NCI-H1417 (cell line): Measurements from ENCODE around the gene YRDC.

ENCODE experiments used
- DNase-seq, 3 experiments: peaks; one replicate each; lab custom pipeline; 2025; lab: John Stamatoyannopoulos, UW

The YRDC gene, protein sequence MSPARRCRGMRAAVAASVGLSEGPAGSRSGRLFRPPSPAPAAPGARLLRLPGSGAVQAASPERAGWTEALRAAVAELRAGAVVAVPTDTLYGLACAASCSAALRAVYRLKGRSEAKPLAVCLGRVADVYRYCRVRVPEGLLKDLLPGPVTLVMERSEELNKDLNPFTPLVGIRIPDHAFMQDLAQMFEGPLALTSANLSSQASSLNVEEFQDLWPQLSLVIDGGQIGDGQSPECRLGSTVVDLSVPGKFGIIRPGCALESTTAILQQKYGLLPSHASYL

DNA sequence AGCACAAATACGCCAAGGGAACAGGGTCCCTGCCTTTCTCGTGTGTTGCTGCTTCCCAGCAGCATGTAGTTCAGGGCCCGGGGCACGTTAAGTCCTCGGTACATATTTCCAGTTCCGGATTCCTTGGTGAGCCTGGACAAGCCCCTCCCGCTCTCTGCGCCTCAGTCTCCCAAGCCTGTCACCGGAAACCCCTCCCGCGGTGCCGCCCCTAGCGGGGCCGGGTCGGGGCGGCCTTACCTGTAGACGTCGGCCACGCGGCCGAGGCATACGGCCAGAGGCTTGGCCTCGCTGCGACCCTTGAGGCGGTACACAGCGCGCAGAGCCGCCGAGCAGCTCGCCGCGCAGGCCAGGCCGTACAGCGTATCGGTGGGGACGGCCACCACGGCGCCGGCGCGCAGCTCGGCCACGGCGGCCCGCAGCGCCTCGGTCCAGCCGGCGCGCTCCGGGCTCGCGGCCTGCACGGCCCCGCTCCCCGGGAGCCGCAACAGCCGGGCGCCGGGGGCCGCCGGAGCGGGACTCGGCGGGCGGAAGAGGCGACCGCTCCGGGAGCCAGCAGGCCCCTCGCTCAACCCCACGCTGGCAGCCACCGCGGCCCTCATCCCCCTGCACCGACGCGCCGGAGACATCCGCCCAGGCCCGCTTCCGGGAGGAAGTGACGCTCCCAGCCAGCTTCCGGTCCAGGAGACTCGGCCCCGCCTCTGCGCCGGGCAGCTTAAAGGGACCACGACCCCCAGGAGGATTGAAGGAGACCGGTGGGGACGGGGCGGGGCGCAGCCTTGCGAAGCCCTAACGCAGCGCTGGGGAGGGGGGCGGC, at the start of gene YRDC, which contains the start of gene C1orf122:
Gene YRDC, minus strand, starts transcription at position 654 of the 814 bp plus-strand sequence. Its CDS starts 28 bp downstream, at position 626.
Gene C1orf122, plus strand, starts transcription at position 236 of the 814 bp plus-strand sequence. CDS start 615 bp downstream, outside the sequence.
- peak; percentile 91 to 95 (median 94) for DNase-seq

DNA sequence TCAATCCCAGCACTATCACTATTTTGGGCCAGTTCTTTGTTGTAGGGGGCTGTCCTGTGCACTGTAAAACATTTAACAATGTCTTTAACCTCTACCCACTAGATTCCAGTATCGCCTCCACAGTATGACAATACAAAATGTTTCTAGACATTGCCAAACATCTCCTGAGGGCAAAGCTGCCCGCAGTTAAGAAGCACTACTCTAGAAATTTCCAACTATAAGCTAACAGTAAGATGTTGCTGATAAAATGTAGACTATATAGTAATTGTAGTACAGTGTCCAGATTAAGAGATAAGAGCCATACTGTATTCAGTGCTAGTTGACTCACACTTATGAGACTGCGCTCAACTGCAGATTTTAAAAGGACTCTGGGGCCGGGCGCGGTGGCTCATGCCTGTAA, 46.4 kb upstream of the YRDC start:
- no peak for DNase-seq

DNA sequence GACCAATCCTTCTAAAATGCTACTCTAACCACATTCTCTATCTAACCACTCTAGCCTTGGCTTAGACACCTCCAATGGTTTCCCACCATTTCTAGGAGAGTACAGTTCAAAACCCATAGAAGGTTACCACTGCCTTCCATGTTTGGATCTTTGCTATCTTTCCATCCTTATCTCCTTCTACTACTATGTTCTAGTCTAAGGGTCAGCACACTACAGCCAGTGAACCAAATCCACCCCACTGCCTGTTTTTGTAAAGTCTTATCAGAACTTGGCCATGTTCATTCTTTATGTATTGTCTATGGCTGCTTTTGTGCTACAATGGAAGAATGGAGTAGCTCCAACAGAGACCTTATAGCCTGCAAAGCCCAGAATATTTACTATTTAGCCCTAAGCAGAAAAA, 45.1 kb upstream of the YRDC start:
- no peak for DNase-seq

DNA sequence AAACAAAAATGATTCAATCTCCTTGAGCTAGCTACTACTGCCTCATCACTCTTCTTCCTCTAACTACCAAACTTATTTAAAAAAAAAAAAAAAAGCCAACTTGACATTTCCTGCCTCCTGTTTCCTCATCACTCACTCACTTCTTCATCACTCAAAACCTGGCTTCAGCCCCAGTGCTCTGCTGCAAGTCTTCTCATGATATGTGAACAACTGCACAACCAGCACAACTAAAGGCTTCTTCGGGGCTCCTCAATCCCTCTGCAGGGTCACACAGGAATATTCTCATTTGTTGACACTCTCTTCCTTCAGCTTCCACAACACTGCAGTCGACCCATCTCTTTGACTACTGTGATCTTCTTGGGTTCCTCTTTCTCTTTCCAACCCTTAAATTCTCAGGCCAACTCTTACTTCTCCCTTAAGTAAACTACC, 43.8 kb upstream of the YRDC start:
- DNase-seq: no peak

DNA sequence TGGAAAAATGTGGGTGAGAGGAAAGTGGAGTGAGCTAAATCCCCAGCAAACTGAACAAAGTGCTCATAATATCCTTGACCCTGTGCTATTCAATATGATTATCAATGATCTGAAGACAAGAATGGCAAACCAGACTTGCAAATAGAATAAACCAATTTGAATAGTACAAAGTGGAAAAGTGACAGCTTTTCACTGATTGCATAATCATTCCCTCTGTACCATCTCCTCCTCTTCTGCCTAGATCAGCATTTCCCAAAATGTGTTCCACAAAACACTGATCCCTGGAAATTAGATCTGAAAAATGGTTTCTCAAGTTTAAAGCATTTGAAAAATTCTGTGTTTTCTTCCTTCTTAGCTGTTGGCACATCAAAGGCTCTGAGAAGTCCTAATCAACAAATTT, 43.3 kb upstream of the YRDC start:
- no peak for DNase-seq

DNA sequence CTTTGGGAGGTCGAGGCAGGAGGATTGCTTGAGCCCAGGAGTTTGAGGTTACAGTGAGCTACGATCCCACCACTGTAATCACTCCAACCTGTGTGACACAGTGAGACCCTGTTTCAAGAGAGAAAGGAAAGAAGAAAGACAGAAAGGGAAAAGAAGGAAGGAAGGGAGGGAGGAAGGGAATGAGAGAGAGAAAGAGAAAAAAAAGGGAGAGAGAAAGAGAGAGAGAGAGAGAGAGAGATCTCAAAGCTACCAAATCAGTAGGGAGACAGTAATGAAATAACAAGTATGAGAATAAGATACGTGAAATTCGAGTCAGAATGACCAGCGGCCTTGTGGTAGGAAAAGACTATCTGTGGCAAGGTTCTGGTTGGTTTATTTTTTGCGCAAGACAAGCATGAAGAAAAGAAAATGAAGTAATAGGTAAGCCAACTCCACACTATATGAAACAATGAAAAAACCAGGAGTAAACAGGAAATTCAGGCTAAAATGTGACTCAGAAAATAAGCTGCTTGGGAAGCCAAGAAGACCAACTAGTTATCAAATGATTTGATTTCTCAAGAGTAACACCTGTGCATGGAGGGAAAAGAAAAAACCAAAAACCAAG, 42.4 kb upstream of the YRDC start:
- no peak for DNase-seq

DNA sequence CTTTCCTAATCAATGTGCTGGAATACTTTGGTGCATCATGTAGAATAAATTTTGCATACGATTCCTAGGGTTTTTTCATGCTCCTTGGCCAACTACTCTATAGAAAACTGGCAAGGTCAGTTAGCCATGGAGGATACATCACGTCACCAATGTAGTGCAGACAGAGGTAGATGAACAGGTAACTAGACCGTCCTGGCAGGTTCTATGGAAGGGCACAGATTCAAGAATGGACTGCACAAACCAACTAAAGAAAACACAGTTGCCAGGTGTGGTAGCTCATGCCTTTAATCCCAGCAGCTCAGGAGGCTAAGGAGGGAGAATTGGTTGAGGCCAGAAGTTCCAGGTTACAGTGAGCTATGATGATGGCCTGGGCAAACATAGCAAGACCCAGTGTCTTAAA, 41.5 kb upstream of the YRDC start:
- no peak for DNase-seq

DNA sequence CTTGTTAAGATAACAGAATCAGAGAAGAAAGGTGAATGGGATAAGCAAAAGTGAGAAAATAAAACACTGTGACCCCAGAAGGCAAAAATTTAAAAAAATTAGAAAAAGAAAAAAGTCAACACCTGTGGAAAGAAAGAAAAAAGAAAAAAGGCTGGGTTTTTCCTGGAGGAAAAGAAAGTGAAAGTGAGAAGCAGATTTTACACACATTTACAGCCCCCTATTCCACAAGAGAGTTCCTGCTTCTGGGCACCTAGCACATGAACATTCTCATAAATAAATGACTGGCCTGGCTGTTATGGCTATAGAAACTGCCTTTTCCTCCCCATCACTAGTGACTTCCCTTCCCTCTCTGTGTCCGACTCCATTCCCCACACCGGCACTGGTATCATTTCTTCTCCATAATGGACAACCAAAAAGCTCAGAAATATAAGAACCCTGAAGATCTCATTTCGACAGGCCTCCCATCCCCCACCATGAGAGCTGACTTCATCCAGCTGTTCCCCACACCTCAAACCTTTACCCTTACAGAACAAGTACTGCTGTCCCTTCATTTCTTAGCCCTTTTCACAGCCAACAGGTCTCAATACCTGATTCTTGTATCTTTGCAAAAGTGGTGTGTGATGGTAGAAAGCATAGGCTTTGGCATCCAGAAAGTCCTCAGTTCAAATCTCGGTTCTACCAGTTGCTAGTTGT, 38.8 kb upstream of the YRDC start:
- no peak for DNase-seq

DNA sequence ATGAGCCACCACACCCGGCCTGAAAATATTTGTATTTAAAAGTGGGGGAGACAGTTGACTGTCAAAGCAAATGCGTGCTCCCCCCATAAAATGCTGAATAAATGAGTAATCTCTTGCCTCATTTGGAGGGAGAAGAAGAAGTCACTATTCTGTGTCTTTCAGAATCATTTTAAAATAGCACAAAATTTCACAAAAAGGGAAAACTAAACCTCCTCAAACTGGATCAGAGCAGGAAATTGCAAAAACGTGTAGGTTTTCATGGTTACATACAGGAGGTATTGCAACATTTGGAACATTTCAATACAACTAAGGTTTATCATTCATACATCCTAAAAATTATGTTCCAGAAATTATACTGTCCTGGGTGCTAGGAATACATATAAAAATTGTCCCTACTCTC, 37.8 kb upstream of the YRDC start:
- no peak for DNase-seq

DNA sequence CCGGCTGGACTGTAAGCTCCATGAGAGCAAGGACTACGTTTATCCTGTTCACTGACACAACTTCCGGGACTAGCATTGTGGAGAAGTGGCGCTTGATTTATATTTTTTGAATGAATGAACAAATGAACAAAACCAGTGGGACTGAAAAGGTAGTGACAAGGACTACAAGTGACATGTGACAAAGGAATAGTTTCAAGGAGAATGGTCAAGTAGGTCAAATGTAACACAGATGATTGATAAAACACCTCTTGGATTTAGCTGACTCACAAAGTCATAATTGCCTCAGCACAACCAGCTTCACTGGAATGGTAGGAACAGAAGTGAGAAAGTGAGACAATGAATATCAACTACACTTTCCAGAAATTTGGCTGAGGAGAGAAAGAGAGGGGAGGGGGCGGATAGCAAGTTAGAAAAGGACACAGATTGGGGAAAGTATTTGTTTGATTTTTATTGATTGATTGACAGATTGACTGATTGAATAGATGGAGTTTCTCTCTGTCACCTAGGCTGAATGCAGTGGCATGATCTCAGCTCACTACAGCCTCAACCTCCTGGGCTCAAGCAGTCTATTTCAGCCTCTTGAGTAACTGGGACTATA, 37.1 kb upstream of the YRDC start:
- DNase-seq: no peak

DNA sequence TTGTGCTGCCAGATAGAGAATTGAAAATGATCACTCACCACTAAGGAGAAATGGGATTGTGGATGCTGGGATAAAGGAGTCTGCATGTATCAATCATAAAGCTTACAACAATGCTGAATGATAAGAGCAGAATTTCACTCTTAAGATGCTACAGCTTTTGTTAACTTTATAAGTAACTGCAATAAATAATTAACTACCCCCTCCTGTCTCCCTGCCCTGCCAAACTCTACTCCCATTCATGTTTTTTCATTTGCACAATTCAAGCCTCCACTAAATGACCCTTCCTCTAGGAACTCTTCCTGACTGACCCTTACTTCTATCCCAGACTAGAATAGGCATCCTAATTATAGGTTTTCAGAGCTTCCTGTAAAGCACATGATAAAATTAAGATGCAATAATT, 36.5 kb upstream of the YRDC start:
- no peak for DNase-seq

DNA sequence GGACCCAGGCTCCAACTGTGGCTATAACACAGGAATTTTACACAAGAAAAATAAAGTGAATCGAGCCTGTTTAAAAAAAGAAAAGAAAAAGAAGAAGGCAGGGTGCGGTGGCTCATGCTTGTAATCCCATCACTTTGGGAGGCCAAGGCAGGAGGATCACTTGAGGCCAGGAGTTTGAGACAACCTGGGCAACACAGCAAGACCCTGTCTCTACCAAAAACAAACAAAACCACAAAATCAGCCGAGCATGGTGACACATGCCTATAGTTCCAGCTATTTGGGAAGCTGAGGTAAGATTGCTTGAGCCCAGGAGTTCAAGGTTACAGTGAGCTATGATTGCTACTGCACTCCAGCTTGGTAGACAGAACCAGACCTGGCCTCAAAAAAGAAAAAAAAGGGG, 33.6 kb upstream of the YRDC start:
- no peak for DNase-seq

DNA sequence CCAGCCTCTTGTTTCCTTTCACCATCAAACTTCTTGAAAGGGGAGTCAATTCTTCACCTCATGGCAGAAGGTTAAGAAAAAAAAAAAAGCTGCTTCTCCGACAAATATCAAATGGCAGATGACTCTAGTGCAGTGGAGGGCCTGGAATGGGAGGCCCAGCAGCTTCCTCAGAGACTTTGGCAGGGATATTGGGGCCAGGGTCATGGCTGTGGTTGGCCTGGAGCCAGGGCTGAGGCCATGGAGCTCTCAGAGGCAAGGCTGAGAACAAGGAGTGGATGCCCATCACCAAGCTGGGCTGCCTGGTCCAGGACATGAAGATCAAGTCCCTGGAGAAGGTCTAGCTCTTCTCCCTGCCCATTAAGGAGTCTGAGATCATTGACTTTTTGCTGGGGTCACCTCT, 32.7 kb upstream of the YRDC start:
- no peak for DNase-seq

DNA sequence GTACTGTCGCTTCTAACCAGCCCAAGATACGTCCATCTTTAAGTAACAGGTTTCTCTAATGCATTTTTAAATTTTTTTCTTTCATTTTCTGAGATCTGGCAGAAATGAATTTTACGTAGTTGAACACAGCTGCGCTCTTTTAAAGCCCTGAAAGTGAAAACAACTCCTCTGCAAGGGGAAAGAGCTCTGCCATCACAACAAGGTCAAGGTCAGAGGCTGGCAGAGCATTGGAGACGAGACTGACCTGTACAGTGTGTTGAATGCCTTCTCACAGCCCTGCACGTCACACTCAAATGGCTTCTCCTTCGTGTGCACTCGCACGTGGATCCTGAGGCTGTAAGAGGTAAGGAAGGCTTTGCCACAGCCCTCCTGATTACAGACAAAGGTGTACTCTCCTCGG, 31.7 kb upstream of the YRDC start:
- no peak for DNase-seq

DNA sequence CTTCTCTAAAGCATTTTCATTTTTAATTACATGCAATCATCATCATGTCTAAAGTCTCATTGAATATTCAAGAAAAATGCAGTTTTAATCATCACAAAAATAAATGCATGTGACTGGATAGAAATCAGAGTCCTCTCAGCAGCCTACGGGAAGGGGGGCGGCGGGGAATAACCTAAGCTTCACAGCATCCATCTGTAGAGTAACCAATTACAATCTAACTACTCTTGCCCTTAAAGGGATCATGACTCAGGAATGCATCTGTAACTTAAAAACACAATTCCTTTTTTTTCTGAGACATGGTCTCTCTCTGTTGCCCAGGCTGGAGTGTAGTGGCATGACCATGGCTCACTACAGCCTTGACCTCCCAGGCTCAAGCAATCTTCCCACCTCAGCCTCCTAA, 28.8 kb upstream of the YRDC start:
- no peak for DNase-seq

DNA sequence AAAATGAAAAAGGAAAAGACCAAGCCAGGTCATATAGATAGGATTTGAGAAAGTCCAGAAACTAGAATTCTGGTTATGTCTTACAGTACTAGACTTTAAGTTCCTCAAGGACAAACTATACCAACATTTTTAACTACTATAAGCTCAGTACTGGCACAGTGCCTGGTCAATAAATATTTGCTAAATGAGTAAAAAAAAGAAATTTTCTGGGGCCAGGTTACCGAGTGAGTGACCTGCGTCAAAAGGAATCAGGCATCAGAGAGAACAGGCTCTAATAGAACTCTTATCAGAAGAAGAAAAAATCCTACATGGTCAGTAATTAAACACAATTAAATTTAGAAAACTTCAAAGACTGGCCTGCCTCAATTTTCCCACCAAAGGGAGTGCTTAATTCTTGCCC, 23.8 kb upstream of the YRDC start:
- DNase-seq: no peak

DNA sequence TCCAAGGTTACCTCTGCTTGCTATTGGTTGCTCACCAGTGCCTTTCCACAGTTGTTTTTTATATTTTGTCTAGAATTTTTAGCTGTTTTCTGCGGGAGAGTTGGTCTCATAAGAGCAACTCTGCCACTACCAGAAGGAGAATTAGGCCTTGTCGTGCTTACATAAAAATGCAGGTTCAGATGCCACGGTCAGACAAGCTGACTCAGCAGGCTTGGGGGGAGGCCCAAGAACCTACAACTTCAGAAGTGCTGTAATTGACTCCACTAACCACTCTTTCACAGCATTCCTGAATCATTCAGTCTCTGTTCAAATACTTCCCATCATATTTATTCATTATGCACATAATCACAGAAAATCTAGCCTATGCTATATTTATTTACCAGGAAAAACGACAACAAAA, 23.1 kb upstream of the YRDC start:
- DNase-seq: no peak

DNA sequence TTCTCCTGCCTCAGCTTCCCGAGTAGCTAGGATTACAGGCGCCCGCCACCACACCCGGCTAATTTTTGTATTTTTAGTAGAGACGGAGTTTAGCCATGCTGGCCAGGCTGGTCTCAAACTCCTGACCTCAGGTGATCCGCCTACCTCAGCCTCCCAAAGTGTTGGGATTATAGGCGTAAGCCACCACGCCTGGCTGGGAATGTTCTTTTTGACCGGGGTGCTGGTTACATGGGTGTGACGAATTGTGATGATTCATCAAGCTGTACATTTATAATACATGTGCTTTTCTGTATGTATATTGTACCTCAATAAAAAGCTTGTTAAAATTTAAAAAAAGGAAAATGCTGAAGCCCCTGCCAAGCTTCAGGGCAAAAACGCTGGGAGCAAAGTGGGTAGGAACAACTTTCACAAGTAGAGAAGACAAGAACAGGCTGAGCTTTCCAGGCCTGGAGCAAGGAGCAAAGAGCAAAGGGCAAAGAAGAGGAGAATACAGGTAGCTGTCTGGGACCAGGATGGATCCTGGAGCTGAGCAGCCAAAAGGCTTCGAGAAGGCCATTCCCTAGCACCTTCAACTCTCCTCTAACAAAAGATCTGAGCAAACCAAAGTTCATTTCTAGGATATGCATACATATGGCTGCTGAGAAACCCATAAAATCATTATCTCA, 20.5 kb upstream of the YRDC start:
- no peak for DNase-seq

DNA sequence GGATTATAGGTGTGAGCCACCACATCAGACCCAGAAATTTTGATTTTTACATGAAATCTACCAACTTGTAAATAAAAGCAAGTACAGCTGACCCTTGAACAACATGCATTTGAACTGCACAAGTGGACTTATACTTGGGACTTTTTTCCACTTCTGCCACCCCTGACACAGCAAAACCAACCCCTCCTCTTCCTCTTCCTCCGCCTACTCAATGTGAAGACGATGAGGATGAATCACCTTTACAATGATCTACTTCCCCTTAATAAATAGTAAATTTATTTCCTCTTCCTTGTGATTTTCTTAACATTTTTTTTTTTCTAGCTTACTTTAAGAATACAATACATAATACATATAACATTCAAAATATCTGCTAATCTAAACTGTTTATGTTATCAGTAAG, 17.5 kb upstream of the YRDC start:
- DNase-seq: no peak

DNA sequence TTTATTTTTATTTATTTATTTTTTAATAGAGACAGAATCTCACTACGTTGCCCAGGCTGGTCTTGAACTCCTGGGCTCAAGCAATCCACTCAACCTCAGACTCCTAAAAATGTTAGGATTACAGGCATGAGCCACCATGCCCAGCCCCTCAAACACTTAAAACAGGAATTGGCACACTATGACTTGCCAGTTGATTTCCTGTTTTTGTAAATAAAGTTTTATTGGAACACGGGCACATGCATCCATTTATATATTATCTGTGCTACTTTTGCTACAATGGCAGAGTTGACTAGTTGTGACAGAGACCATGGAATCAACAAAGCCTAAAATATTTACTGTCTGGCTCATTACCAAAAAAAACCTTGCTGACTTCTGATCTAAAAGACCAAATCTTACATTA, 16.0 kb upstream of the YRDC start:
- no peak for DNase-seq
